OCI-LY7 (cell line): Measurements from ENCODE around the gene CPEB1. TPM values are rescaled to one million over a fixed set of nuclear protein-coding genes. Genes with fewer than 3 reads are reported as not detected.

Source experiments
- BruUV-seq: library from RNA; stranded (reverse); fragments of 400-500 nt; replicated peaks from 2 replicates; lab custom pipeline; 2021; lab: Mats Ljungman, UMichigan
- CTCF ChIA-PET: fragments of 300-600 bp; sonication (Branson Sonifier 250); formaldehyde crosslinking; loops from one replicate; lab custom pipeline; 2022; ENCODE audit warnings: antibody characterized with exemption; ENCODE audit not compliant: unreplicated experiment; lab: Charles Lee
- POLR2A ChIA-PET: fragments of 300-600 bp; sonication (Branson Sonifier 250); formaldehyde crosslinking; loops from one replicate; lab custom pipeline; 2022; ENCODE audit warnings: antibody characterized with exemption; lab: Charles Lee
- DNase-seq: peaks from one replicate; pipeline ENCODE4 v3.0.0-alpha.2; 2015; ENCODE audit warnings: low spot score
- H2AFZ ChIP-seq: fragments of 200-600 bp; sonication (generic), shearing (Covaris generic); 2 replicates; pipeline ENCODE4 v1.6.1; 2014; ENCODE audit warnings: mild to moderate bottlenecking, antibody characterized with exemption, low read length, moderate library complexity
- H3K27ac ChIP-seq: fragments of 200-600 bp; sonication (generic); 2 replicates; pipeline ENCODE4 v1.5.1; 2014; ENCODE audit warnings: mixed run types, low read depth, mild to moderate bottlenecking, moderate library complexity, low read length, inconsistent platforms; ENCODE audit not compliant: poor library complexity, severe bottlenecking
- H3K36me3 ChIP-seq: fragments of 200-600 bp; sonication (generic); 2 replicates; pipeline ENCODE4 v1.6.1; 2014; ENCODE audit warnings: mild to moderate bottlenecking, antibody characterized with exemption, low read length, moderate library complexity, mixed read lengths; ENCODE audit not compliant: insufficient read depth
- H3K4me1 ChIP-seq: fragments of 200-600 bp; sonication (generic); 2 replicates; pipeline ENCODE4 v1.5.1; 2014; ENCODE audit warnings: mild to moderate bottlenecking, low read length; ENCODE audit not compliant: insufficient read depth, poor library complexity, severe bottlenecking
- H3K4me2 ChIP-seq: fragments of 200-600 bp; sonication (generic); 2 replicates; pipeline ENCODE4 v1.6.1; 2014; ENCODE audit warnings: mild to moderate bottlenecking, low read length
- H3K4me3 ChIP-seq: fragments of 200-600 bp; sonication (generic); 2 replicates; pipeline ENCODE4 v1.5.1; 2014; ENCODE audit warnings: mild to moderate bottlenecking, low read depth, low read length; ENCODE audit not compliant: poor library complexity, severe bottlenecking
- H3K79me2 ChIP-seq: fragments of 200-600 bp; sonication (generic); 2 replicates; pipeline ENCODE4 v1.6.1; 2016; ENCODE audit warnings: low read depth, mild to moderate bottlenecking, low read length, moderate library complexity, mixed read lengths; ENCODE audit not compliant: insufficient read depth
- H3K9me2 ChIP-seq: fragments of 200-600 bp; sonication (generic); 2 replicates; pipeline ENCODE4 v1.6.1; 2016; ENCODE audit warnings: mild to moderate bottlenecking, low read length, mixed read lengths; ENCODE audit not compliant: insufficient read depth
- H3K9me3 ChIP-seq: fragments of 200-600 bp; sonication (generic); 2 replicates; pipeline ENCODE4 v1.6.1; 2014; ENCODE audit warnings: mild to moderate bottlenecking, mixed run types, low read length, mixed read lengths
- H4K20me1 ChIP-seq: fragments of 200-600 bp; sonication (generic); 2 replicates; pipeline ENCODE4 v1.6.1; 2014; ENCODE audit warnings: mild to moderate bottlenecking, antibody characterized with exemption, low read length, moderate library complexity, mixed read lengths; ENCODE audit not compliant: insufficient read depth
- CTCF ChIP-seq: fragments of 200-600 bp; sonication (generic); conservative IDR thresholded peaks from 2 replicates; pipeline ENCODE4 v1.5.1; 2014; ENCODE audit warnings: mild to moderate bottlenecking, antibody characterized with exemption, low read length, moderate library complexity, mixed read lengths
- EZH2phosphoT487 ChIP-seq: fragments of 200-600 bp; sonication (generic); IDR thresholded peaks from 2 replicates; pipeline ENCODE4 v1.6.1; 2018; ENCODE audit warnings: low read depth, borderline replicate concordance, mild to moderate bottlenecking, mixed run types, antibody characterized with exemption, low read length, moderate library complexity, mixed read lengths
- intact Hi-C: fragments of 100-400 bp; cut with micrococcal nuclease; formaldehyde crosslinking; loops from one replicate; pipeline ENCODE4 v1.10.0; 2022; ENCODE audit not compliant: unreplicated experiment
- total RNA-seq, 2 experiments: library from RNA; depleted of rRNA in 1 of 2; stranded (reverse); fragments of >200 nt in 1 of 2; shearing (Covaris generic) in 1 of 2; gene quantifications; 2 replicates each; pipeline ENCODE4 v1.2.3, GENCODE V29; 2014 to 2022

The CPEB1 gene
- total RNA-seq, 2 experiments from 2014 or later: not detected

GRCh38 chr15:82569834-82570233 is 77.3 kb downstream of the CPEB1 start:
- CTCF ChIA-PET: no interaction called here

GRCh38 chr15:82568986-82569385 is 78.2 kb downstream of the CPEB1 start:
- no peaks in the 10 kb centered on the region for H3K36me3 ChIP-seq
- no peak overlapping the region for H3K4me2 ChIP-seq
- intact Hi-C loops: no loop called here
- no peaks in the 10 kb centered on the region for H3K4me1 ChIP-seq
- ChIA-PET POLR2A (no interaction called here), CTCF (no interaction called here)
- no peak for DNase-seq
- TF ChIP-seq EZH2phosphoT487 (no peak), CTCF (no peak)
- no peaks in the 10 kb centered on the region for H3K79me2 ChIP-seq
- H4K20me1 ChIP-seq: no peaks in the 10 kb centered on the region
- no peak overlapping the region for H3K4me3 ChIP-seq
- BruUV-seq: no TSS peak
- no peaks in the 10 kb centered on the region for H3K9me3 ChIP-seq
- no peak overlapping the region for H2AFZ ChIP-seq
- no peaks in the 10 kb centered on the region for H3K9me2 ChIP-seq
- no peak overlapping the region for H3K27ac ChIP-seq

More at GRCh38 chr15:82569834-82570233, 77.3 kb downstream of the CPEB1 start:
- Histone ChIP-seq H4K20me1 (no peaks in the 10 kb centered on the region), H3K4me1 (no peaks in the 10 kb centered on the region), H3K9me2 (no peaks in the 10 kb centered on the region), H3K4me2 (no peak overlapping the region), H3K9me3 (no peaks in the 10 kb centered on the region), H3K27ac (no peak overlapping the region), H3K36me3 (no peaks in the 10 kb centered on the region), H2AFZ (no peak overlapping the region), H3K79me2 (no peaks in the 10 kb centered on the region), H3K4me3 (no peak overlapping the region)
- BruUV-seq: no TSS peak
- POLR2A ChIA-PET: no interaction called here
- intact Hi-C loops: no loop called here
- no peak for DNase-seq
- no peak for TF ChIP-seq CTCF
- no peak for TF ChIP-seq EZH2phosphoT487

GRCh38 chr15:82567661-82568060 is 79.5 kb downstream of the CPEB1 start:
- POLR2A ChIA-PET: no interaction called here
- no peaks in the 10 kb centered on the region for H4K20me1 ChIP-seq
- CTCF ChIA-PET: no interaction called here

More at GRCh38 chr15:82567661-82568060, 79.5 kb downstream of the CPEB1 start:
- Histone ChIP-seq H3K27ac (no peak overlapping the region), H3K4me3 (no peak overlapping the region), H3K9me2 (no peaks in the 10 kb centered on the region), H3K4me1 (no peaks in the 10 kb centered on the region), H3K9me3 (no peaks in the 10 kb centered on the region), H2AFZ (no peak overlapping the region), H3K4me2 (no peak overlapping the region), H3K79me2 (no peaks in the 10 kb centered on the region), H3K36me3 (no peaks in the 10 kb centered on the region)
- no peak for TF ChIP-seq CTCF
- no peak for TF ChIP-seq EZH2phosphoT487
- intact Hi-C loops: no loop called here
- no TSS peak for BruUV-seq
- no peak for DNase-seq
